Measurements from ENCODE around the gene SRXN1. TPM values are rescaled to one million over a fixed set of nuclear protein-coding genes. Genes with fewer than 3 reads are reported as not detected.

Gene SRXN1
- total and polyA plus RNA-seq, 2 donors (not counting 3 experiments of a cell fraction or from before 2014, with no cell fraction given), result 19.3 to 24.9 TPM

DNA sequence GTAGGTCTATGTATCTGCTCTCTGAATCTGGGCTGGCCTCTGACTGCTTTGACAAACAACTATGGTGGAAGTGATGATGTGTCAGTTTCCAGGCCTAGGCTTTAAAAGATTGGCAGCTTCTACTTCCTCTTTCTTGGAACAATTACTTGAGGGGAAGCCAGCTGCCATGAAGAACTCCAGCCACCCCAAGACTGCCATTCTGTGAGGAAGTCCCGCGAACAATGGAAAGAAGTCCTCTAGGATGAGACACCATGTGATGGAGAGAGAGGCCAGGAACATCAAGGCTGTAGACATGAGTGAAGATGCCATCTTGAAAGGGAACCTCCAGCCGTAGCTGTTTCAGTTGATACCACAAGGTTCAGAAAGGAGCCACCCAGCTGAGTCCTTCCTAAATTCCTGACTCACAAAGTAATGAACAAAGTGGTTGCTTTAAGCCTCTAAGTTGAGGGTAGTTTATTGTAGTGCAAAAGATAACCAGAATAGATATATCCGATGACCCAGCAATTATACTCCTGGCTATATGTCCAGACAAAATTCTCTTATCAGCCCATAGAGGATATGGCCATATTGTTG lies 27.6 kb downstream of the SRXN1 start:
- peak; percentile 72 for FAIRE-seq
- no TSS peak for BruUV-seq (replicated peaks)

GRCh38 chr20:623704-624103 lies 29.3 kb downstream of the SRXN1 start:
- intact Hi-C loops (cut with micrococcal nuclease), result no loop called here
- Histone ChIP-seq H3K36me3 (ENCODE audit: control insufficient read depth in 2 of 2, extremely low read depth in 1 of 2, insufficient read depth in 2 of 2, low read length in 2 of 2) (no peaks in the 10 kb centered on the region), H3K9me3 (replicated peaks; ENCODE audit: control insufficient read depth, insufficient read depth, low read length) (no peaks in the 10 kb centered on the region), H4K20me1 (replicated peaks; ENCODE audit: control insufficient read depth, extremely low read depth, insufficient read depth, low read length) (no peaks in the 10 kb centered on the region), H3K4me2 (ENCODE audit: insufficient read depth, low read length) (no peak overlapping the region), H3K9me1 (replicated peaks; ENCODE audit: control insufficient read depth, extremely low read depth, insufficient read depth, low read length) (no peaks in the 10 kb centered on the region), H2AFZ (ENCODE audit: low read depth, low read length) (no peak overlapping the region), H3K79me2 (ENCODE audit: control insufficient read depth, insufficient read depth, low read length) (no peaks in the 10 kb centered on the region), H3K4me3 (replicated peaks in 1 of 3; ENCODE audit: insufficient read depth in 1 of 3, low read depth in 1 of 3, low read length in 3 of 3) (no peak overlapping the region), H3K4me1 (ENCODE audit: control insufficient read depth, extremely low read depth, insufficient read depth, low read length) (no peaks in the 10 kb centered on the region), H3K27me3 (ENCODE audit: control insufficient read depth in 2 of 2, insufficient read depth in 2 of 2, low read length in 2 of 2) (peaks cover 2 to 11% of the 10 kb centered on the region in 2 experiments), H3K9ac (replicated peaks; ENCODE audit: extremely low read depth, insufficient read depth, low read length) (no peak overlapping the region), H3K27ac (ENCODE audit: insufficient read depth, low read depth, low read length) (no peak overlapping the region)
- dilution Hi-C loops (cut with MboI; ENCODE audit: extremely low pct_ligation_motif_present, low sequenced_read_pairs), result no loop called here
- POLR2A ChIA-PET, result no interaction called here
- CTCF ChIA-PET, result interaction anchor here (1.1 to 3.2 kb wide), 3 partner anchors 22 to 63 kb away, joined by 4 to 11 read pairs (median 8); no protein-coding TSS in a partner anchor
- TF ChIP-seq MYC (IDR thresholded peaks at IDR 0.05; ENCODE audit: low read depth, low read length), result no peak
- no peak for TF ChIP-seq EZH2 (IDR thresholded peaks at IDR 0.05; ENCODE audit: borderline replicate concordance, low read depth, low read length, severe bottlenecking)
- no peak for TF ChIP-seq POLR2A (IDR thresholded peaks at IDR 0.05; ENCODE audit: low read depth, low read length)
- TF ChIP-seq CTCF (IDR thresholded peaks at IDR 0.05; ENCODE audit: extremely low read depth in 1 of 2, insufficient read depth in 1 of 2, low read depth in 1 of 2, low read length in 2 of 2), result no peak
- no peak for TF ChIP-seq JUN (IDR thresholded peaks at IDR 0.05; ENCODE audit: borderline replicate concordance, insufficient read depth, insufficient read length, low read depth)
- TF ChIP-seq MAX (IDR thresholded peaks at IDR 0.05; ENCODE audit: insufficient read depth, insufficient read length), result no peak
- TF ChIP-seq FOS (IDR thresholded peaks at IDR 0.05; ENCODE audit: borderline replicate concordance, insufficient read depth, low read length), result no peak
- no peak for TF ChIP-seq POLR2AphosphoS5 (IDR thresholded peaks at IDR 0.05; ENCODE audit: insufficient read depth, low read depth, low read length)
- BruUV-seq (replicated peaks), result no TSS peak
- no peak for DNase-seq (ENCODE audit: low read depth, low spot score)
- no peak for FAIRE-seq

More for the DNA sequence above, 27.6 kb downstream of the SRXN1 start:
- no peaks in the 10 kb centered on the region for H3K36me3 ChIP-seq (ENCODE audit: control insufficient read depth in 2 of 2, extremely low read depth in 1 of 2, insufficient read depth in 2 of 2, low read length in 2 of 2)
- H3K4me1 ChIP-seq (ENCODE audit: control insufficient read depth, extremely low read depth, insufficient read depth, low read length), result no peaks in the 10 kb centered on the region
- H3K27ac ChIP-seq (ENCODE audit: insufficient read depth, low read depth, low read length), result no peak overlapping the region
- H3K27me3 ChIP-seq (ENCODE audit: control insufficient read depth in 2 of 2, insufficient read depth in 2 of 2, low read length in 2 of 2), result peaks cover 2 to 10% of the 10 kb centered on the region in 2 experiments
- H3K9me3 ChIP-seq (replicated peaks; ENCODE audit: control insufficient read depth, insufficient read depth, low read length), result no peaks in the 10 kb centered on the region
- dilution Hi-C loops (cut with MboI; ENCODE audit: extremely low pct_ligation_motif_present, low sequenced_read_pairs), result no loop called here
- no peak overlapping the region for H3K4me3 ChIP-seq (replicated peaks in 1 of 3; ENCODE audit: insufficient read depth in 1 of 3, low read depth in 1 of 3, low read length in 3 of 3)
- intact Hi-C loops (cut with micrococcal nuclease), result no loop called here
- H3K9me1 ChIP-seq (replicated peaks; ENCODE audit: control insufficient read depth, extremely low read depth, insufficient read depth, low read length), result no peaks in the 10 kb centered on the region
- POLR2A ChIA-PET, result no interaction called here
- H4K20me1 ChIP-seq (replicated peaks; ENCODE audit: control insufficient read depth, extremely low read depth, insufficient read depth, low read length), result no peaks in the 10 kb centered on the region
- CTCF ChIA-PET, result interaction anchor here (1.8 to 3.2 kb wide), 2 partner anchors 12 to 20 kb away, joined by 3 to 11 read pairs; no protein-coding TSS in a partner anchor
- H2AFZ ChIP-seq (ENCODE audit: low read depth, low read length), result no peak overlapping the region
- H3K79me2 ChIP-seq (ENCODE audit: control insufficient read depth, insufficient read depth, low read length), result no peaks in the 10 kb centered on the region
- peak; percentile 13 for TF ChIP-seq MAX (IDR thresholded peaks at IDR 0.05; ENCODE audit: insufficient read depth, insufficient read length)
- TF ChIP-seq POLR2AphosphoS5 (IDR thresholded peaks at IDR 0.05; ENCODE audit: insufficient read depth, low read depth, low read length), result no peak
- DNase-seq (ENCODE audit: low read depth, low spot score), result peak; percentile 35
- no peak overlapping the region for H3K9ac ChIP-seq (replicated peaks; ENCODE audit: extremely low read depth, insufficient read depth, low read length)
- no peak overlapping the region for H3K4me2 ChIP-seq (ENCODE audit: insufficient read depth, low read length)
